Tibial nerve (tissue), 4 donors: ENCODE measurements around the gene SDHAF1. TPM values are rescaled to one million over a fixed set of nuclear protein-coding genes. Genes with fewer than 3 reads are reported as not detected.
A peak's percentile ranks its signal among the peaks of the same experiment; 100 is the strongest.

Experiments
- DNase-seq, 2 donors: peaks; one replicate each; pipeline ENCODE4 v3.0.0-alpha.2; 2019; ENCODE audit warnings: low spot score in 2 of 2
- H3K27ac ChIP-seq, 4 donors: fragments of 200-600 bp; sonication (generic) in 3 of 4; one replicate each; pipeline ENCODE4 v1.5.1; 2017 to 2019; ENCODE audit warnings: mild to moderate bottlenecking in 1 of 4
- H3K27me3 ChIP-seq, 2 donors: fragments of 200-600 bp; sonication (generic) in 1 of 2; one replicate each; pipeline versions ENCODE4 v1.5.1 to v1.6.0; 2017 to 2019
- H3K36me3 ChIP-seq, 3 donors: fragments of 200-600 bp; sonication (generic); one replicate each; pipeline ENCODE4 v1.5.1; 2018 to 2019
- H3K4me1 ChIP-seq, 4 donors: fragments of 200-600 bp; sonication (generic) in 3 of 4; one replicate each; pipeline ENCODE4 v1.5.1; 2017 to 2019
- H3K4me3 ChIP-seq, 4 donors: fragments of 200-600 bp; sonication (generic) in 3 of 4; one replicate each; pipeline ENCODE4 v1.5.1; 2017 to 2019; ENCODE audit warnings: mild to moderate bottlenecking in 1 of 4, moderate library complexity in 1 of 4
- H3K9me3 ChIP-seq, 4 donors: fragments of 200-600 bp; sonication (generic) in 3 of 4; one replicate each; pipeline ENCODE4 v1.5.1; 2017 to 2019
- CTCF ChIP-seq, 5 experiments: fragments of 200-600 bp in 3 of 5; fragments of 450-650 bp in 2 of 5; sonication (generic) in 3 of 5; IDR thresholded peaks; one replicate each; pipeline ENCODE4 v1.5.1; 2016 to 2019; ENCODE audit warnings: antibody characterized with exemption in 5 of 5, mild to moderate bottlenecking in 3 of 5, moderate library complexity in 2 of 5
- EP300 ChIP-seq, 2 donors: sonication (generic); formaldehyde crosslinking; IDR thresholded peaks; one replicate each; pipeline ENCODE4 v1.6.1; 2017; ENCODE audit warnings: antibody characterized with exemption in 2 of 2, mild to moderate bottlenecking in 1 of 2
- POLR2A ChIP-seq, 2 donors: fragments of 450-650 bp; IDR thresholded peaks; one replicate each; pipeline ENCODE4 v1.6.1; 2017; ENCODE audit warnings: antibody characterized with exemption in 2 of 2, mild to moderate bottlenecking in 2 of 2, moderate library complexity in 2 of 2
- WGBS, 2 donors: methylation state at CpG; one replicate each; pipeline ENCODE4 v1.1.5; 2018; 5-methylcytosine and 5-hydroxymethylcytosine counted together
- total RNA-seq, 4 donors: library from RNA; depleted of rRNA; stranded (reverse); fragments of >200 nt; gene quantifications; one replicate each; pipeline ENCODE4 v1.1.0, GENCODE V29; 2016

SDHAF1 gene
- total RNA-seq, 4 donors from 2014 or later = 67.8 to 88.9 (median 77.1) TPM

- H3K4me1 ChIP-seq = peaks cover 0 to 33% (median 23%) of the 10 kb centered on the region in 4 donors
- H3K36me3 ChIP-seq = peaks cover 0 to 12% (median 0%) of the 10 kb centered on the region in 3 donors
- no peak for TF ChIP-seq CTCF (IDR thresholded peaks at IDR 0.05)
- TF ChIP-seq EP300 (IDR thresholded peaks at IDR 0.05) = no peak
- TF ChIP-seq POLR2A (IDR thresholded peaks at IDR 0.05) = no peak
- no peak for DNase-seq
- no peaks in the 10 kb centered on the region for H3K9me3 ChIP-seq
- H3K27ac ChIP-seq = no peak overlapping the region
- WGBS, 2 donors = 78 to 84% methylated on average over 7 to 8 of the region's 8 CpGs
- H3K4me3 ChIP-seq = no peak overlapping the region
- peaks cover 0 to 4% of the 10 kb centered on the region in 2 donors for H3K27me3 ChIP-seq
Observed at GRCh38 chr19:35992907-35993765, 1.9 kb upstream of the SDHAF1 start.

GRCh38 chr19:35993923-35994598 lies 927 bp upstream of the SDHAF1 start:
- TF ChIP-seq POLR2A (IDR thresholded peaks at IDR 0.05) (no peak), CTCF (IDR thresholded peaks at IDR 0.05) (peak in 1 of 5 experiments; percentile 20), EP300 (IDR thresholded peaks at IDR 0.05) (no peak)
- peak overlapping the region in 3 of 4 donors; percentile 82 to 91 (median 89) for H3K27ac ChIP-seq
- peaks cover 0 to 39% (median 23%) of the 10 kb centered on the region in 4 donors for H3K4me1 ChIP-seq
- DNase-seq = no peak
- no peaks in the 10 kb centered on the region for H3K9me3 ChIP-seq
- peaks cover 0 to 21% (median 0%) of the 10 kb centered on the region in 3 donors for H3K36me3 ChIP-seq
- 26 to 30% methylated on average over 33 to 41 of the region's 49 CpGs for WGBS, 2 donors
- peak overlapping the region; percentile 69 to 98 (median 88) for H3K4me3 ChIP-seq
- H3K27me3 ChIP-seq = no peaks in the 10 kb centered on the region

GRCh38 chr19:35996777-35997176 lies 1.8 kb downstream of the SDHAF1 start:
- TF ChIP-seq POLR2A (IDR thresholded peaks at IDR 0.05) (no peak), CTCF (IDR thresholded peaks at IDR 0.05) (no peak), EP300 (IDR thresholded peaks at IDR 0.05) (no peak)
- H3K9me3 ChIP-seq = no peaks in the 10 kb centered on the region
- H3K4me3 ChIP-seq = no peak overlapping the region
- H3K27ac ChIP-seq = peak overlapping the region in 1 of 4 donors; percentile 89
- H3K27me3 ChIP-seq = no peaks in the 10 kb centered on the region
- H3K4me1 ChIP-seq = peaks cover 0 to 51% (median 23%) of the 10 kb centered on the region in 4 donors
- DNase-seq = no peak
- 90 to 93% methylated on average over 8 of the region's 8 CpGs for WGBS, 2 donors
- H3K36me3 ChIP-seq = peaks cover 0 to 35% (median 0%) of the 10 kb centered on the region in 3 donors

GRCh38 chr19:36001605-36002004 lies 6.6 kb downstream of the SDHAF1 start:
- no peaks in the 10 kb centered on the region for H3K9me3 ChIP-seq
- no peak for DNase-seq
- TF ChIP-seq CTCF (IDR thresholded peaks at IDR 0.05) = no peak
- H3K27ac ChIP-seq = no peak overlapping the region
- no peak overlapping the region for H3K4me3 ChIP-seq
- no peaks in the 10 kb centered on the region for H3K27me3 ChIP-seq
- H3K36me3 ChIP-seq = peaks cover 0 to 55% (median 0%) of the 10 kb centered on the region in 3 donors
- peaks cover 0 to 29% (median 4%) of the 10 kb centered on the region in 4 donors for H3K4me1 ChIP-seq
- WGBS, 2 donors = 97 to 100% methylated on average over 3 of the region's 3 CpGs

- no peak overlapping the region for H3K27ac ChIP-seq
- TF ChIP-seq POLR2A (IDR thresholded peaks at IDR 0.05) = no peak
- TF ChIP-seq EP300 (IDR thresholded peaks at IDR 0.05) = no peak
- no peak for TF ChIP-seq CTCF (IDR thresholded peaks at IDR 0.05)
- H3K36me3 ChIP-seq = peaks cover 0 to 42% (median 0%) of the 10 kb centered on the region in 3 donors
- WGBS, 2 donors = 94 to 95% methylated on average over 4 of the region's 4 CpGs
- H3K4me3 ChIP-seq = no peak overlapping the region
- no peak for DNase-seq
- no peaks in the 10 kb centered on the region for H3K27me3 ChIP-seq
- peaks cover 0 to 18% (median 0%) of the 10 kb centered on the region in 4 donors for H3K4me1 ChIP-seq
- no peaks in the 10 kb centered on the region for H3K9me3 ChIP-seq
Observed at GRCh38 chr19:36003284-36003683, 8.3 kb downstream of the SDHAF1 start.
